ENCODE data around the gene PRR19. TPM values are rescaled to one million over a fixed set of nuclear protein-coding genes. Genes with fewer than 3 reads are reported as not detected.

Gene PRR19
- total and polyA plus RNA-seq, 2 donors (not counting 1 experiment from before 2014, with no cell fraction given) = 0.39 to 0.54 TPM

DNA sequence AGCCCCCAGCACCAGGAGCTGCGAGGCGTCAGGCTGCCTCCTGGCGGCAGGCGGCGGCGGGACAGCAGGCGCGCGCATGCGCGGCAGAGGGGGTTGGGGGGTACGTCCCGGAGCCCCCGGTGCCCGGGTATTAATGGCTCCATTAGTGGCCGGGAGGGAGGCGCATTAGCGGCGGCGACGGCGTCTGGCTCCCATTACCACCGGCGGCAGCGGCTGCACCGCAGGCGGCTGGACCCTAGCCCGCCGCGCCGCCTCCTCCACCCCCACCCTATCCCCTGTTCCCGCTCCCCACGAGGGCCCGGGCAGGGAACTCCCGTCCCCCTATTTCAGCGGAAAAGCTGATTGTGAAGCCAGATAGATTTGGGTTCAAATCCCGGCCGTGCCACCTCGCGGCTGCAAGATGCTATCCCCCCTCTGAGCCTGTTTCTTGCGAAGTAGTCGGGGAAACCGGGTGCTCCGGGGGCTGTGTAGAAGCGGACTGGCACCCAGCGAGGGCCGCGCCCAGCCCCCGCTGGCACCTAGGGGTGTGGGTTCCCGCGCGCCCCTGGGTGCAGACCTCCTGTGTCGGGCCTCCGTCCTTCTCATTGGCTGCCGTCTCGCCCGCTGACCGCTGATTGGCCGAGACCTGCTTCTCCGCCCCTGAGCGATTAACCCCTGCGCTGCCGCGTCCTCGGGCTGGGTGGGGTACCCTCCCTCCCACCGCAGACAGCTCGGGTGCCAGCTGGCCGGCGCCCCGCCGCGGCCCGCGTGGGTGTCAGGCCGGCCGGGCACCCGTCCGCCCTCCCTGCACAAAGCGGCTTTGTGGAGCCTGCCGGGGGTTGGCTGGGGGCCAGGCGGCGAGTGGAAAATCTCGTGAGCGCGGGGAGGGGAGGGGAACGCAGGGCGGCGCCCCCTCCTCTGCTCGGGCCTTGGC is 21.8 kb upstream of the PRR19 start:
- DNase-seq (peak; percentile 90), ATAC-seq (ENCODE audit: low read depth) (peak; percentile 32)
- POLR2A ChIA-PET = interaction anchor here (0.5 to 5.5 kb wide), 10 partner anchors 9 to 151 kb away, joined by 3 to 23 read pairs (median 4); partner anchors contain the start of genes CIC, GSK3A, PAFAH1B3 and POU2F2
- Histone ChIP-seq H3K4me2 (replicated peaks; ENCODE audit: low read depth, low read length, poor library complexity, severe bottlenecking) (peak overlapping the region; percentile 96), H3K9me3 (ENCODE audit: control extremely low read depth in 1 of 3, control insufficient read depth in 2 of 3, insufficient read depth in 1 of 3, low read length in 2 of 3) (no peaks in the 10 kb centered on the region), H3K9ac (ENCODE audit: low read length) (peak overlapping the region; percentile 86), H2AFZ (ENCODE audit: insufficient read depth, low read depth, low read length, poor library complexity, severe bottlenecking) (peak overlapping the region; percentile 63), H4K20me1 (ENCODE audit: control insufficient read depth, insufficient read depth, low read length, poor library complexity, severe bottlenecking) (peaks cover 15% of the 10 kb centered on the region), H3K4me1 (ENCODE audit: control insufficient read depth in 2 of 2, insufficient read depth in 2 of 2, low read length in 2 of 2) (peaks cover 41 to 53% of the 10 kb centered on the region in 2 donors), H3K27me3 (replicated peaks in 1 of 4; ENCODE audit: control extremely low read depth in 1 of 4, control insufficient read depth in 3 of 4, insufficient read depth in 4 of 4, low read length in 3 of 4) (no peaks in the 10 kb centered on the region), H3K79me2 (ENCODE audit: control insufficient read depth, insufficient read depth, low read length) (peaks cover 49% of the 10 kb centered on the region), H3K36me3 (replicated peaks in 1 of 2; ENCODE audit: control extremely low read depth in 1 of 2, control insufficient read depth in 1 of 2, extremely low read depth in 1 of 2, insufficient read depth in 2 of 2, low read length in 1 of 2) (no peaks in the 10 kb centered on the region), H3K4me3 (ENCODE audit: control extremely low read depth in 1 of 5, extremely low read depth in 1 of 5, insufficient read depth in 1 of 5, low read depth in 2 of 5, low read length in 4 of 5) (peak overlapping the region; percentile 35 to 90 (median 74)), H3K27ac (ENCODE audit: low read length in 2 of 2) (peak overlapping the region; percentile 71 to 91)
- CTCF ChIA-PET = interaction anchor here (0.8 to 4.8 kb wide), 31 partner anchors 7 to 171 kb away, joined by 3 to 89 read pairs (median 4); partner anchors contain the start of genes CIC, ERF, GSK3A and POU2F2
- no peaks in the 10 kb centered on the region for H3K27me3 Mint-ChIP-seq
- no peak for TF ChIP-seq EZH2 (IDR thresholded peaks at IDR 0.05; ENCODE audit: borderline replicate concordance, insufficient read depth, low read depth, low read length, poor library complexity, severe bottlenecking)
- TF ChIP-seq, protein P1, sequence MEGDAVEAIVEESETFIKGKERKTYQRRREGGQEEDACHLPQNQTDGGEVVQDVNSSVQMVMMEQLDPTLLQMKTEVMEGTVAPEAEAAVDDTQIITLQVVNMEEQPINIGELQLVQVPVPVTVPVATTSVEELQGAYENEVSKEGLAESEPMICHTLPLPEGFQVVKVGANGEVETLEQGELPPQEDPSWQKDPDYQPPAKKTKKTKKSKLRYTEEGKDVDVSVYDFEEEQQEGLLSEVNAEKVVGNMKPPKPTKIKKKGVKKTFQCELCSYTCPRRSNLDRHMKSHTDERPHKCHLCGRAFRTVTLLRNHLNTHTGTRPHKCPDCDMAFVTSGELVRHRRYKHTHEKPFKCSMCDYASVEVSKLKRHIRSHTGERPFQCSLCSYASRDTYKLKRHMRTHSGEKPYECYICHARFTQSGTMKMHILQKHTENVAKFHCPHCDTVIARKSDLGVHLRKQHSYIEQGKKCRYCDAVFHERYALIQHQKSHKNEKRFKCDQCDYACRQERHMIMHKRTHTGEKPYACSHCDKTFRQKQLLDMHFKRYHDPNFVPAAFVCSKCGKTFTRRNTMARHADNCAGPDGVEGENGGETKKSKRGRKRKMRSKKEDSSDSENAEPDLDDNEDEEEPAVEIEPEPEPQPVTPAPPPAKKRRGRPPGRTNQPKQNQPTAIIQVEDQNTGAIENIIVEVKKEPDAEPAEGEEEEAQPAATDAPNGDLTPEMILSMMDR (IDR thresholded peaks at IDR 0.05) = peak; percentile 98
- peaks cover 33% of the 10 kb centered on the region for H3K4me1 Mint-ChIP-seq
- H3K27ac Mint-ChIP-seq = peak overlapping the region; percentile 96
- WGBS (ENCODE audit: insufficient coverage) = under 1% methylated on average over 77 of the region's 89 CpGs
- intact Hi-C loops (cut with micrococcal nuclease) = loop anchor here (1.0 to 5.0 kb wide), 6 partner anchors 11 to 172 kb away; partner anchors contain the start of genes CIC, ERF and POU2F2
- no peaks in the 10 kb centered on the region for H3K9me3 Mint-ChIP-seq (ENCODE audit: insufficient read depth)
- peak overlapping the region; percentile 90 for H3K4me3 Mint-ChIP-seq

All from B cell (primary cell).